Keratinocyte (primary cell): ENCODE measurements around the gene DLG2. TPM values are rescaled to one million over a fixed set of nuclear protein-coding genes. Genes with fewer than 3 reads are reported as not detected.

Source experiments
- DNase-seq: peaks from one replicate; pipeline ENCODE4 v3.0.0-alpha.2; 2011; ENCODE audit warnings: low read depth, missing footprints, low spot score
- FAIRE-seq: peaks from 2 replicates; lab custom pipeline; 2011; peaks lifted over from hg19 to GRCh38; lab: Jason Lieb, UNC
- H2AFZ ChIP-seq: 2 replicates; pipeline ENCODE4 v1.6.0; 2012; ENCODE audit warnings: low read length, control low read depth, inconsistent platforms; ENCODE audit not compliant: control insufficient read depth
- H3K27ac ChIP-seq: 2 replicates; pipeline ENCODE4 v1.5.1; 2011; ENCODE audit warnings: low read length; ENCODE audit not compliant: control insufficient read depth, insufficient read depth
- H3K27me3 ChIP-seq: 3 replicates; pipeline ENCODE4 v1.6.0; 2011; ENCODE audit warnings: low read length; ENCODE audit not compliant: control insufficient read depth, insufficient read depth; ENCODE audit errors: extremely low read depth
- H3K36me3 ChIP-seq, 2 experiments: 2 replicates in 1 of 2; 3 replicates in 1 of 2; pipeline ENCODE4 v1.5.1; 2011; ENCODE audit warnings: low read length in 2 of 2, mild to moderate bottlenecking in 1 of 2; ENCODE audit not compliant: control insufficient read depth in 2 of 2, insufficient read depth in 2 of 2; ENCODE audit errors: extremely low read depth in 1 of 2
- H3K4me1 ChIP-seq: 3 replicates; pipeline ENCODE4 v1.5.1; 2011; ENCODE audit warnings: low read length; ENCODE audit not compliant: control insufficient read depth, insufficient read depth; ENCODE audit errors: extremely low read depth
- H3K4me2 ChIP-seq: 3 replicates; pipeline ENCODE4 v1.6.0; 2011; ENCODE audit warnings: low read depth, low read length; ENCODE audit not compliant: control insufficient read depth, insufficient read depth; ENCODE audit errors: extremely low read depth
- H3K4me3 ChIP-seq, 3 experiments: fragments of 200-600 bp in 1 of 3; sonication (generic) in 1 of 3; 2 replicates in 2 of 3; 3 replicates in 1 of 3; pipeline ENCODE4 v1.5.1; 2011 to 2016; ENCODE audit warnings: low read length in 3 of 3, mild to moderate bottlenecking in 3 of 3, control low read depth in 2 of 3, inconsistent platforms in 1 of 3, low read depth in 1 of 3, mixed read lengths in 1 of 3, mixed run types in 1 of 3, moderate library complexity in 1 of 3; ENCODE audit not compliant: control insufficient read depth in 2 of 3, insufficient read depth in 2 of 3; ENCODE audit errors: extremely low read depth in 1 of 3
- H3K79me2 ChIP-seq: 2 replicates; pipeline ENCODE4 v1.6.0; 2012; ENCODE audit warnings: low read length; ENCODE audit not compliant: control insufficient read depth, insufficient read depth
- H3K9ac ChIP-seq: 3 replicates; pipeline ENCODE4 v1.6.0; 2011; ENCODE audit warnings: low read length; ENCODE audit not compliant: control insufficient read depth, insufficient read depth; ENCODE audit errors: extremely low read depth
- H3K9me1 ChIP-seq: 3 replicates; pipeline ENCODE4 v1.6.0; 2011; ENCODE audit warnings: low read length; ENCODE audit not compliant: control insufficient read depth, insufficient read depth; ENCODE audit errors: extremely low read depth
- H3K9me3 ChIP-seq: 2 replicates; pipeline ENCODE4 v1.5.1; 2012; ENCODE audit warnings: low read depth, low read length; ENCODE audit not compliant: control insufficient read depth
- H4K20me1 ChIP-seq: 3 replicates; pipeline ENCODE4 v1.6.0; 2011; ENCODE audit warnings: low read length; ENCODE audit not compliant: control insufficient read depth, insufficient read depth; ENCODE audit errors: extremely low read depth
- EZH2 ChIP-seq: IDR thresholded peaks from one replicate; pipeline ENCODE4 v1.6.1; 2012; ENCODE audit warnings: inconsistent platforms, mild to moderate bottlenecking, low read length, moderate library complexity
- dilution Hi-C: fragments of 300-500 bp; cut with MboI; formaldehyde crosslinking; loops from one replicate; pipeline ENCODE4 v1.7.0; 2020; ENCODE audit warnings: low sequenced_read_pairs; ENCODE audit not compliant: extremely low pct_ligation_motif_present
- polyA plus RNA-seq, 5 experiments: library from polyadenylated mRNA; depleted of rRNA in 3 of 5; stranded (reverse) in 3 of 5; stranded (forward) in 1 of 5; unstranded in 1 of 5; fragments of >200 nt; gene quantifications; 1 replicate in 1 of 5; 2 replicates in 3 of 5; 3 replicates in 1 of 5; pipeline versions ENCODE4 v1.2.1 to v1.2.3, GENCODE V29; 2011 to 2012; ENCODE audit warnings: missing spikeins in 2 of 5, low read depth in 1 of 5, low replicate concordance in 1 of 5
- TF ChIP-seq, protein P1 (sequence below), 3 experiments: IDR thresholded peaks in 1 of 3; conservative IDR thresholded peaks in 1 of 3; optimal IDR thresholded peaks in 1 of 3; 2 replicates in 2 of 3; 3 replicates in 1 of 3; pipeline versions ENCODE3 to v1.5.1; 2011; ENCODE audit warnings: low read length in 3 of 3, mild to moderate bottlenecking in 3 of 3, moderate library complexity in 2 of 3, control low read depth in 1 of 3, inconsistent platforms in 1 of 3; ENCODE audit not compliant: insufficient read depth in 2 of 3; ENCODE audit errors: extremely low read depth in 1 of 3

Gene DLG2
- polyA plus RNA-seq, 1 donor (not counting 4 experiments of a cell fraction or from before 2014, with no cell fraction given): 0.55 TPM

DNA sequence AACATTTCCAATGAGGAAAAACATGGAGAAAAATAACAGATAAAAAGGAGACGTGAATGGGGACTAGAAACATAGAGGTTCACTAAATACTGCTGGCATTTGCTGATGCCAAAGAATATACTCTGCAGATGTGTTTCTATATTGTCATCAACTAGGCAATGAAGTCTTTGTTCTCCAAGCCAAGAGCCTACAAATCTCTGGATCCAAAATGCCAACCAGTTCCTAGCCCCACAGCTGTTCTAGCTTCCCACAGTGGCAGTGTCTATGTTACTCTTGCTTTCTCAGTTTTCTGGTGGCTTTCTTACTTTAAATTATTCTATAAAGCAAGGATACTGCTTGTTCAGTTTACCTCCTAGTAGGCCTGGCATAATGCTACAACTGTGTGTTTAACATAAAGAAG is 1363.1 kb downstream of the DLG2 start:
- Histone ChIP-seq H3K4me2 (no peak overlapping the region), H3K4me3 (no peak overlapping the region), H3K9me1 (no peaks in the 10 kb centered on the region), H3K36me3 (no peaks in the 10 kb centered on the region), H3K27ac (no peak overlapping the region), H3K27me3 (no peaks in the 10 kb centered on the region), H3K79me2 (no peaks in the 10 kb centered on the region), H3K9me3 (no peaks in the 10 kb centered on the region), H3K9ac (no peak overlapping the region), H4K20me1 (no peaks in the 10 kb centered on the region), H3K4me1 (no peaks in the 10 kb centered on the region), H2AFZ (no peak overlapping the region)
- TF ChIP-seq EZH2: no peak
- TF ChIP-seq, protein P1, sequence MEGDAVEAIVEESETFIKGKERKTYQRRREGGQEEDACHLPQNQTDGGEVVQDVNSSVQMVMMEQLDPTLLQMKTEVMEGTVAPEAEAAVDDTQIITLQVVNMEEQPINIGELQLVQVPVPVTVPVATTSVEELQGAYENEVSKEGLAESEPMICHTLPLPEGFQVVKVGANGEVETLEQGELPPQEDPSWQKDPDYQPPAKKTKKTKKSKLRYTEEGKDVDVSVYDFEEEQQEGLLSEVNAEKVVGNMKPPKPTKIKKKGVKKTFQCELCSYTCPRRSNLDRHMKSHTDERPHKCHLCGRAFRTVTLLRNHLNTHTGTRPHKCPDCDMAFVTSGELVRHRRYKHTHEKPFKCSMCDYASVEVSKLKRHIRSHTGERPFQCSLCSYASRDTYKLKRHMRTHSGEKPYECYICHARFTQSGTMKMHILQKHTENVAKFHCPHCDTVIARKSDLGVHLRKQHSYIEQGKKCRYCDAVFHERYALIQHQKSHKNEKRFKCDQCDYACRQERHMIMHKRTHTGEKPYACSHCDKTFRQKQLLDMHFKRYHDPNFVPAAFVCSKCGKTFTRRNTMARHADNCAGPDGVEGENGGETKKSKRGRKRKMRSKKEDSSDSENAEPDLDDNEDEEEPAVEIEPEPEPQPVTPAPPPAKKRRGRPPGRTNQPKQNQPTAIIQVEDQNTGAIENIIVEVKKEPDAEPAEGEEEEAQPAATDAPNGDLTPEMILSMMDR (optimal IDR thresholded peaks at IDR 0.05 in 1 of 3, IDR thresholded peaks at IDR 0.05 in 1 of 3, conservative IDR thresholded peaks at IDR 0.05 in 1 of 3; ENCODE audit: extremely low read depth in 1 of 3, insufficient read depth in 2 of 3, low read length in 3 of 3): no peak
- dilution Hi-C loops: no loop called here
- no peak for FAIRE-seq
- no peak for DNase-seq

DNA sequence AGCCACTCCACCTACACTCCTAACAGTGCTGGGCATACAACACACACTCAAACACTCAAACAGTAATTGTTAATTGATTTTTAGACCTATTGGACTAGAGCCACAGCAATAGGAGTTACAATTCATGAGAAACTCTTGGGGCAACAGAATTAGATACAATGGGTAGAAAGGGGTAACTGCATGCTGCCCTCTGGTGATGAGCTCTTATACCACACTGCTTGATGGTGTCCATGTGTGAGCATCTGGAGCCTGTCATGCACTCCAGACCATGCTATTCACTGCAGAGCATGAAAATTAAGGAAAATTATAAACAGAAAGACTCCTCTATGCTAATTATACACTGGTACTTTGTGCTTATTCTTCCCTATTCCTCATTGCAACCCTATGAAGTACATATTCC is 1365.4 kb downstream of the DLG2 start:
- no peaks in the 10 kb centered on the region for H3K79me2 ChIP-seq
- no peaks in the 10 kb centered on the region for H3K4me1 ChIP-seq
- dilution Hi-C loops: no loop called here
- H2AFZ ChIP-seq: no peak overlapping the region
- no peaks in the 10 kb centered on the region for H3K36me3 ChIP-seq
- FAIRE-seq: no peak
- no peaks in the 10 kb centered on the region for H3K9me1 ChIP-seq
- H3K27me3 ChIP-seq: no peaks in the 10 kb centered on the region
- H3K9me3 ChIP-seq: no peaks in the 10 kb centered on the region
- no peak for TF ChIP-seq EZH2
- TF ChIP-seq, protein P1 (optimal IDR thresholded peaks at IDR 0.05 in 1 of 3, IDR thresholded peaks at IDR 0.05 in 1 of 3, conservative IDR thresholded peaks at IDR 0.05 in 1 of 3; ENCODE audit: extremely low read depth in 1 of 3, insufficient read depth in 2 of 3, low read length in 3 of 3): peak in 2 of 3 experiments; percentile 54 to 62
- H3K4me3 ChIP-seq: no peak overlapping the region
- no peak overlapping the region for H3K9ac ChIP-seq
- H3K27ac ChIP-seq: no peak overlapping the region
- no peak overlapping the region for H3K4me2 ChIP-seq
- no peaks in the 10 kb centered on the region for H4K20me1 ChIP-seq
- DNase-seq: no peak
